Right lobe of liver (tissue), 6 donors: ENCODE results near the gene NOL4L. TPM values are rescaled to one million over a fixed set of nuclear protein-coding genes. Genes with fewer than 3 reads are reported as not detected.

Experiments
- ATAC-seq, 4 donors: fragments of 200-7000 bp; cut with Tn5 transposase; one replicate each; pipeline ENCODE4 v1.9.1; 2020; ENCODE audit warnings: mild to moderate bottlenecking in 4 of 4, moderate library complexity in 4 of 4
- DNase-seq, 3 donors: peaks; one replicate each; pipeline ENCODE4 v3.0.0-alpha.2; 2020
- H3K27ac ChIP-seq, 3 donors: fragments of 200-600 bp; one replicate each; pipeline ENCODE4 v1.8.0; 2022
- H3K27me3 ChIP-seq, 2 donors: fragments of 200-600 bp; one replicate each; pipeline ENCODE4 v1.8.0; 2022
- H3K36me3 ChIP-seq, 4 donors: fragments of 200-600 bp; sonication (generic) in 1 of 4; one replicate each; pipeline versions ENCODE4 v1.5.1 to v1.8.0; 2017 to 2022; ENCODE audit warnings: control low read depth in 1 of 4
- H3K4me1 ChIP-seq, 4 donors: fragments of 200-600 bp; sonication (generic) in 1 of 4; one replicate each; pipeline versions ENCODE4 v1.5.1 to v1.8.0; 2017 to 2022; ENCODE audit warnings: control low read depth in 1 of 4
- H3K4me3 ChIP-seq, 3 donors: fragments of 200-600 bp; one replicate each; pipeline ENCODE4 v1.8.0; 2022
- H3K9me3 ChIP-seq, 4 donors: fragments of 200-600 bp; sonication (generic) in 1 of 4; one replicate each; pipeline versions ENCODE4 v1.5.1 to v1.8.0; 2017 to 2022; ENCODE audit warnings: control low read depth in 1 of 4
- POLR2A ChIP-seq: fragments of 450-650 bp; IDR thresholded peaks from one replicate; pipeline ENCODE4 v1.6.1; 2017; ENCODE audit warnings: antibody characterized with exemption, mild to moderate bottlenecking
- WGBS: methylation state at CpG from one replicate; pipeline ENCODE4 v1.1.6; 2018; ENCODE audit warnings: low coverage, low lambda C conversion rate; ENCODE audit not compliant: insufficient coverage; ENCODE audit errors: missing lambda C conversion rate; 5-methylcytosine and 5-hydroxymethylcytosine counted together
- intact Hi-C, 2 donors: fragments of 100-400 bp; cut with DNase I; formaldehyde crosslinking; loops; one replicate each; pipeline versions ENCODE4 v1.11.2 to v1.14.1; 2022
- total RNA-seq, 6 experiments: library from RNA; depleted of rRNA in 2 of 6; stranded (reverse); fragments of >200 nt in 2 of 6; fragmentation: NEBNext Ultra II Directional in 3 of 6; extraction: Animal tissue kit (Norgen Biotek cat#: 25700) in 3 of 6; gene quantifications; one replicate each; pipeline versions ENCODE4 v1.1.0 to v1.2.4, GENCODE V29; 2016 to 2023
- TF ChIP-seq, protein P1 (sequence below), 4 donors: fragments of 200-600 bp in 3 of 4; fragments of 450-650 bp in 1 of 4; IDR thresholded peaks; one replicate each; pipeline versions ENCODE4 v1.5.1 to v1.8.0; 2016 to 2022; ENCODE audit warnings: antibody characterized with exemption in 4 of 4, mild to moderate bottlenecking in 2 of 4
- donor health status: DM: no; HTN: yes; CAD: no.
- donor health status: DM: no; HTN: no; CAD: no.
- donor health status: DM: no; HTN: no; CAD: no.
- donor health status: DM: no; HTN: yes; CAD: no.
- donor health status: DM: no; HTN: yes; CAD: no.

Gene NOL4L
- total RNA-seq, 6 experiments from 2014 or later = 4.3 to 6.5 (median 5.7) TPM

DNA sequence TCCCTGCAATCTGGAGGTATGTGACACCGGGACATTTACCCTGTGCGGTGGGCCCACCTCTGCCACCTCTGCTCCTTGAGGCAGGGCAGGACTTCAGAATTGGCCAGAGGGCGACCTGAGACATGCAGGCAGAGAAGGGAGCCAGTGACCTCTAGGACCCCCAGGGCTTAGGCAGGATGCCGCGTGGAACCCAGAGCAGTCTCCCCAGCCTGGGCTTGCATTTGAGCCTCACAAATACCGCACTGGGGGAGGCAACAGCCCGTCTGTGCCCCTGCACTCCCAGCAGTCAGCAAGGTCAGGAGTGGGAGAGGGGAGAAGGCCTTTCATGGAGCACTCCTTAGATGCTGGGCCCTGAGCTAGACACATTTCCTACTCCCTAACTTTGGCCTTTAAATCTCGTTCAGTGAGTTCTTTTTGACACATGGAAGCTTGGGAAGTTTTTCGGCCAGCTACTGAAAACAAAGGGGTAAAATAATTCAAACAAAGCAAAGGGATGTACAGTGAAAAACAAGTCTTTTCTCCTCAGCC is 46.9 kb upstream of the NOL4L start:
- no peak for TF ChIP-seq POLR2A
- TF ChIP-seq, protein P1, sequence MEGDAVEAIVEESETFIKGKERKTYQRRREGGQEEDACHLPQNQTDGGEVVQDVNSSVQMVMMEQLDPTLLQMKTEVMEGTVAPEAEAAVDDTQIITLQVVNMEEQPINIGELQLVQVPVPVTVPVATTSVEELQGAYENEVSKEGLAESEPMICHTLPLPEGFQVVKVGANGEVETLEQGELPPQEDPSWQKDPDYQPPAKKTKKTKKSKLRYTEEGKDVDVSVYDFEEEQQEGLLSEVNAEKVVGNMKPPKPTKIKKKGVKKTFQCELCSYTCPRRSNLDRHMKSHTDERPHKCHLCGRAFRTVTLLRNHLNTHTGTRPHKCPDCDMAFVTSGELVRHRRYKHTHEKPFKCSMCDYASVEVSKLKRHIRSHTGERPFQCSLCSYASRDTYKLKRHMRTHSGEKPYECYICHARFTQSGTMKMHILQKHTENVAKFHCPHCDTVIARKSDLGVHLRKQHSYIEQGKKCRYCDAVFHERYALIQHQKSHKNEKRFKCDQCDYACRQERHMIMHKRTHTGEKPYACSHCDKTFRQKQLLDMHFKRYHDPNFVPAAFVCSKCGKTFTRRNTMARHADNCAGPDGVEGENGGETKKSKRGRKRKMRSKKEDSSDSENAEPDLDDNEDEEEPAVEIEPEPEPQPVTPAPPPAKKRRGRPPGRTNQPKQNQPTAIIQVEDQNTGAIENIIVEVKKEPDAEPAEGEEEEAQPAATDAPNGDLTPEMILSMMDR (IDR thresholded peaks at IDR 0.05) = no peak
- no peak overlapping the region for H3K27ac ChIP-seq
- WGBS = 71% methylated on average over 5 of the region's 9 CpGs

DNA sequence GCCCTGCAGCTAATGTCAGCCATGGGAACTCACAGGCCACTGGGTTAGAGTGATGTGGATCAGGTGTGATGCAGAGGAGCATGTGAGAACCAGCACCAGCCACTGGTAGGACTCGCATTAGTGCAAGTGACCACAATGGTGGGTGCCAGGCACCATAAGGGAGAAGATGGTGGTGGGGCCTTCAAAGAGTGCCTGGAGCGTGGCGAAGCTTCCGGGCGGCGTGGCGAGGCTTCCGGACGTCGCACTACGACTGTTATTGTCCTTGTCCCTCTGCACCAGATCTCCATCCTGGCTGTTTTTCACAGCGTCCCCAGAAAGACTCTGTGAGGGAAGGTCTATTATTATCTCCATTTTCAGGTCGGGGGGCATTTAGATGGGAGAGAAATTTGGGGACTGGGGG is 44.7 kb upstream of the NOL4L start:
- 94% methylated on average over 6 of the region's 13 CpGs for WGBS
- ATAC-seq (no peak), DNase-seq (no peak)
- no peak for TF ChIP-seq POLR2A
- TF ChIP-seq, protein P1 (IDR thresholded peaks at IDR 0.05) = no peak
- Histone ChIP-seq H3K36me3 (no peaks in the 10 kb centered on the region), H3K9me3 (no peaks in the 10 kb centered on the region), H3K4me1 (no peaks in the 10 kb centered on the region), H3K4me3 (no peak overlapping the region), H3K27ac (no peak overlapping the region), H3K27me3 (no peaks in the 10 kb centered on the region)
- intact Hi-C loops = no loop called here

More for the DNA sequence above, 46.9 kb upstream of the NOL4L start:
- Histone ChIP-seq H3K27me3 (no peaks in the 10 kb centered on the region), H3K4me3 (no peak overlapping the region), H3K36me3 (no peaks in the 10 kb centered on the region), H3K9me3 (no peaks in the 10 kb centered on the region), H3K4me1 (no peaks in the 10 kb centered on the region)
- DNase-seq = no peak
- intact Hi-C loops = no loop called here
- ATAC-seq = no peak

DNA sequence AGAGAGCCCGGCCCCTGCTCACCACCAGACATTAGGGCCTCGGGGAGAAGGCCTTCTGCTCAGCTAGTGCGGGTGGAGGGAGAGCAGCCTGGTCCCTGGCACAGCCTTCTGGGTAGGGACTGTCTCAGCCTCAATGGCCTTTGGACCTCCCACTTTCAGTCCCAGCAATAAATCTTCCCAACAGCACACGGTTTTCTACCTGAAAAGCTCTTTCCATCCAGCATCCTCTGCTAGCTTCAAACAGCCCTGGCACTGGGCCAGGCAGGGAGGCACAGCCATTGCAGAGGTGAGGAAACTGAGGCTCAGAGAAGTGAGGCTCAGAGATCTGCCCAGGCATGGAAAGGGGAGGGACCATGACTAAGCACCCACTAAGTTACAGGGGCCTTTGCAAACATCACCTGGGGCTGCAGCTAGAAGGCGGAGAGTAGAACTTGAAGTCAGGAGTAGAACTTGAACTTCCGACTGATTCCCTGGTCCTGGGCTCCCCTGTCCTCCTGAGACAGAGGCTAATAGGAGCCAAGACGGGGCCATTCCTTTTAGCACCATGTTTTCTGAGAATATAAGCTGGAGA is 43.9 kb upstream of the NOL4L start:
- ATAC-seq = no peak

DNA sequence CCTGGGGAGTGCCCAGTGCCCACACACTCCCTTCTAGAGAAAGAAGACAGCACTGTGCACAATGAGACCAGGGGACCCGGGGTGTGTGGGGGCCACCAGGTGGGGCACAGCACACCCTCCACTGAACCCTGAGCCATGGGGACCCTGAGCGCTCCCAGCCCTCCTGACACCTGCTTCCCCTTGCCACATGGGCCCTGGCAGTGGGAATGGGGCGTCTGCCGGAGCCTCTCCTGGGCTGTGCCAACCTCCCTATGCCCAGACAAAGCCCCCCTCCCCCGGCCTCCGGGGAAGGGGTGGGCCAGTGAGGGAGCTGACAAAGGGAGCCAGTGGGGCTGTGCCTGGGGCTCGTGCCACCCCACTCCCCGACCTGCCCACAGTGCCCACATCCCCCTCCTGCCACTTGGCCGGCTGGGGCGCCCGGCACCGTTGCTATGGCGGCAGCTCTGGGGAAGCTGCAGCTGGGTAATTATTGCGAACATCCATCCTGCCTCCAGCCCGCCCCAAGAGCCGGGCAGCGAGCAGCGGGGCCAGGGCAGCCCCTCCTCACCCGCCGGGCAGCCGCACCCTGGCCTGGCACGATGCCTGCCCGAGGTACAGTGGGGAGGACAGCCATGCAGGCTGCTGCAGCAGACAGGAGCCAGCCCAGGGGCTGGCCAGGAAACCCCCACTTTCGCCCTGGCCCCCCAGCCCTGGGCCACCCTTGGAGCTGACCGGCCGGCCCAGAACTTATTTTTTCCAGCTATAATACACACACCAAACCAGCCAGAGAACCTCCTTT is 41.9 kb upstream of the NOL4L start:
- no peaks in the 10 kb centered on the region for H3K4me1 ChIP-seq
- TF ChIP-seq, protein P1 (IDR thresholded peaks at IDR 0.05) = no peak
- TF ChIP-seq POLR2A = no peak
- no peaks in the 10 kb centered on the region for H3K9me3 ChIP-seq
- DNase-seq = no peak
- no peaks in the 10 kb centered on the region for H3K36me3 ChIP-seq
- H3K27ac ChIP-seq = no peak overlapping the region
- WGBS = 30% methylated on average over 4 of the region's 26 CpGs
- H3K27me3 ChIP-seq = no peaks in the 10 kb centered on the region
- H3K4me3 ChIP-seq = no peak overlapping the region
- ATAC-seq = no peak
- intact Hi-C loops = no loop called here

More for the DNA sequence above, 43.9 kb upstream of the NOL4L start:
- no peak for DNase-seq
- Histone ChIP-seq H3K27ac (no peak overlapping the region), H3K36me3 (no peaks in the 10 kb centered on the region), H3K9me3 (no peaks in the 10 kb centered on the region), H3K27me3 (no peaks in the 10 kb centered on the region), H3K4me1 (no peaks in the 10 kb centered on the region), H3K4me3 (no peak overlapping the region)
- intact Hi-C loops = no loop called here
- 22% methylated on average over 1 of the region's 7 CpGs for WGBS
- TF ChIP-seq, protein P1 (IDR thresholded peaks at IDR 0.05) = no peak
- TF ChIP-seq POLR2A = no peak
